Measurements from ENCODE around the gene DNAH3. TPM values are rescaled to one million over a fixed set of nuclear protein-coding genes. Genes with fewer than 3 reads are reported as not detected.

Gene DNAH3
- total and polyA plus RNA-seq, 2 of the 13 experiments (the other 11 are each of a cell fraction or from before 2014, with no cell fraction given) = 0.07 to 0.08 TPM

- Histone ChIP-seq H2AFZ (ENCODE audit: low read length) (no peak overlapping the region), H3K9ac (ENCODE audit: insufficient read depth, low read depth, low read length) (no peak overlapping the region), H4K20me1 (ENCODE audit: insufficient read depth, low read length) (no peaks in the 10 kb centered on the region), H3K27me3 (ENCODE audit: control insufficient read depth in 1 of 2, insufficient read depth in 2 of 2, low read length in 2 of 2) (0 out of 5 replicates have a peak, but pooled peaks cover 0 to 4% of the 10 kb centered on the region in 2 experiments), H3K9me3 (ENCODE audit: low read length) (no peaks in the 10 kb centered on the region), H3K4me1 (ENCODE audit: insufficient read depth, low read length) (peaks cover 12% of the 10 kb centered on the region), H3K4me2 (ENCODE audit: low read depth, low read length) (no peak overlapping the region), H3K79me2 (ENCODE audit: insufficient read depth, low read length) (no peaks in the 10 kb centered on the region), H3K27ac (ENCODE audit: extremely low read length, insufficient read depth, low read length) (no peak overlapping the region), H3K36me3 (replicated peaks in 1 of 2; ENCODE audit: control insufficient read depth in 1 of 2, insufficient read depth in 2 of 2, low read length in 2 of 2) (no peaks in the 10 kb centered on the region), H3K4me3 (replicated peaks in 1 of 3; ENCODE audit: insufficient read depth in 1 of 3, low read depth in 2 of 3, low read length in 3 of 3) (no peak overlapping the region)
- WGBS (ENCODE audit: low lambda C conversion rate) = 58% methylated on average over 5 of the region's 5 CpGs
- in situ Hi-C loops (cut with HindIII; ENCODE audit: extremely low pct_ligation_motif_present, low pct_unique_long_range_greater_than_20kb) = no loop called here
- DNase-seq (ENCODE audit: low spot score) (no peak), FAIRE-seq (no peak), ATAC-seq (no peak)
- CTCF ChIA-PET (ENCODE audit: low intra/inter-chr PET ratio, low total read pairs) = no interaction called here
- intact Hi-C loops (cut with micrococcal nuclease; ENCODE audit: unreplicated experiment) = loop anchor here (1.0 kb wide), 1 partner anchor 32 kb away; no protein-coding TSS in a partner anchor
- BruUV-seq (replicated peaks) = no TSS peak
- POLR2A ChIA-PET = no interaction called here
- TF ChIP-seq, protein P1, sequence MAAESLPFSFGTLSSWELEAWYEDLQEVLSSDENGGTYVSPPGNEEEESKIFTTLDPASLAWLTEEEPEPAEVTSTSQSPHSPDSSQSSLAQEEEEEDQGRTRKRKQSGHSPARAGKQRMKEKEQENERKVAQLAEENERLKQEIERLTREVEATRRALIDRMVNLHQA (CRISPR knock-in tag; IDR thresholded peaks at IDR 0.05) = no peak
- no peak for TF ChIP-seq HIVEP1 (CRISPR knock-in tag; IDR thresholded peaks at IDR 0.05)
- no peak for TF ChIP-seq NR0B2 (CRISPR knock-in tag; IDR thresholded peaks at IDR 0.05)
- TF ChIP-seq IRX3 (CRISPR knock-in tag; IDR thresholded peaks at IDR 0.05; ENCODE audit: borderline replicate concordance, low read depth) = no peak
- TF ChIP-seq RELA (CRISPR knock-in tag; IDR thresholded peaks at IDR 0.05) = no peak
- no peak for TF ChIP-seq SIX1 (CRISPR knock-in tag; IDR thresholded peaks at IDR 0.05; ENCODE audit: borderline replicate concordance)
- no peak for TF ChIP-seq ISX (CRISPR knock-in tag; conservative IDR thresholded peaks at IDR 0.05)
- no peak for TF ChIP-seq RCOR2 (CRISPR knock-in tag; IDR thresholded peaks at IDR 0.05)
- TF ChIP-seq ZNF788 (CRISPR knock-in tag; IDR thresholded peaks at IDR 0.05; ENCODE audit: borderline replicate concordance) = no peak
- TF ChIP-seq, protein P2, sequence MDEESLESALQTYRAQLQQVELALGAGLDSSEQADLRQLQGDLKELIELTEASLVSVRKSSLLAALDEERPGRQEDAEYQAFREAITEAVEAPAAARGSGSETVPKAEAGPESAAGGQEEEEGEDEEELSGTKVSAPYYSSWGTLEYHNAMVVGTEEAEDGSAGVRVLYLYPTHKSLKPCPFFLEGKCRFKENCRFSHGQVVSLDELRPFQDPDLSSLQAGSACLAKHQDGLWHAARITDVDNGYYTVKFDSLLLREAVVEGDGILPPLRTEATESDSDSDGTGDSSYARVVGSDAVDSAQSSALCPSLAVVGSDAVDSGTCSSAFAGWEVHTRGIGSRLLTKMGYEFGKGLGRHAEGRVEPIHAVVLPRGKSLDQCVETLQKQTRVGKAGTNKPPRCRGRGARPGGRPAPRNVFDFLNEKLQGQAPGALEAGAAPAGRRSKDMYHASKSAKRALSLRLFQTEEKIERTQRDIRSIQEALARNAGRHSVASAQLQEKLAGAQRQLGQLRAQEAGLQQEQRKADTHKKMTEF (CRISPR knock-in tag; IDR thresholded peaks at IDR 0.05) = no peak
- TF ChIP-seq ZNF576 (CRISPR knock-in tag; IDR thresholded peaks at IDR 0.05) = no peak
- no peak for TF ChIP-seq CREB1 (IDR thresholded peaks at IDR 0.05)
- no peak for TF ChIP-seq CREB1 (CRISPR knock-in tag; IDR thresholded peaks at IDR 0.05)
- TF ChIP-seq ZNF33A (CRISPR knock-in tag; IDR thresholded peaks at IDR 0.05; ENCODE audit: borderline replicate concordance) = no peak
- TF ChIP-seq CSRNP1 (CRISPR knock-in tag; IDR thresholded peaks at IDR 0.05) = no peak
- TF ChIP-seq SIN3B (IDR thresholded peaks at IDR 0.05; ENCODE audit: low read length) = no peak
- TF ChIP-seq RBM39 (IDR thresholded peaks at IDR 0.05; ENCODE audit: low read depth, low read length, poor library complexity, severe bottlenecking) = no peak
- no peak for TF ChIP-seq TCF12 (IDR thresholded peaks at IDR 0.05)
- no peak for TF ChIP-seq TCF12 (CRISPR knock-in tag; IDR thresholded peaks at IDR 0.05)
- no peak for TF ChIP-seq ZNF354B (CRISPR knock-in tag; IDR thresholded peaks at IDR 0.05)
- TF ChIP-seq ZNF138 (CRISPR knock-in tag; IDR thresholded peaks at IDR 0.05; ENCODE audit: low read depth) = no peak
These were observed 219.5 kb downstream of the DNAH3 start for GRCh38 chr16:20931066-20931600.

Data from HepG2 (cell line).